HepG2 (cell line): ENCODE results near the gene TXNRD2. TPM values are rescaled to one million over a fixed set of nuclear protein-coding genes. Genes with fewer than 3 reads are reported as not detected.

Experiments used
- CREM ChIP-seq, 2 experiments: sonication (generic) in 1 of 2; formaldehyde crosslinking in 1 of 2; IDR thresholded peaks; 2 replicates each; pipeline versions ENCODE4 v1.4.0 to v1.6.1; 2016 to 2020; ENCODE audit warnings: antibody characterized with exemption in 1 of 2, mild to moderate bottlenecking in 1 of 2, missing genetic modification reagents in 1 of 2
- ERF ChIP-seq: IDR thresholded peaks from 2 replicates; pipeline ENCODE4 v1.6.1; 2018; ENCODE audit warnings: missing biosample characterization, missing genetic modification reagents
- FOSL2 ChIP-seq: sonication (generic); formaldehyde crosslinking; IDR thresholded peaks from 2 replicates; pipeline ENCODE4 v1.4.0; 2020; ENCODE audit warnings: missing genetic modification reagents
- GABPB1 ChIP-seq: IDR thresholded peaks from 2 replicates; pipeline ENCODE4 v1.6.1; 2016; ENCODE audit warnings: mild to moderate bottlenecking, missing genetic modification reagents, moderate library complexity, missing compliant biosample characterization
- GLI4 ChIP-seq: sonication (generic); formaldehyde crosslinking; IDR thresholded peaks from 2 replicates; pipeline ENCODE4 v1.5.1; 2020; ENCODE audit warnings: missing genetic modification reagents, mild to moderate bottlenecking, moderate library complexity, borderline replicate concordance
- GRHL1 ChIP-seq: sonication (generic); formaldehyde crosslinking; conservative IDR thresholded peaks from 2 replicates; pipeline ENCODE4 v1.8.0; 2022; ENCODE audit warnings: missing genetic modification reagents
- HNF4G ChIP-seq, 2 experiments: sonication (generic) in 1 of 2; formaldehyde crosslinking in 1 of 2; IDR thresholded peaks; 2 replicates each; pipeline versions ENCODE4 v1.4.0 to v1.6.1; 2011 to 2020; ENCODE audit warnings: borderline replicate concordance in 2 of 2, low read depth in 2 of 2, mild to moderate bottlenecking in 2 of 2, low read length in 1 of 2, missing genetic modification reagents in 1 of 2, moderate library complexity in 1 of 2
- MXI1 ChIP-seq: IDR thresholded peaks from 3 replicates; pipeline ENCODE4 v1.6.1; 2012; ENCODE audit warnings: low read depth, low read length, inconsistent platforms, borderline replicate concordance
- NR0B2 ChIP-seq: sonication (generic); formaldehyde crosslinking; IDR thresholded peaks from 2 replicates; pipeline ENCODE4 v1.4.0; 2020; ENCODE audit warnings: mild to moderate bottlenecking, missing genetic modification reagents
- PATZ1 ChIP-seq: sonication (generic); formaldehyde crosslinking; IDR thresholded peaks from 2 replicates; pipeline ENCODE4 v1.4.0; 2020; ENCODE audit warnings: missing genetic modification reagents
- PITX1 ChIP-seq: sonication (generic); formaldehyde crosslinking; IDR thresholded peaks from 2 replicates; pipeline ENCODE4 v1.5.1; 2020; ENCODE audit warnings: mild to moderate bottlenecking, missing genetic modification reagents
- PRDM4 ChIP-seq: sonication (generic); formaldehyde crosslinking; IDR thresholded peaks from 2 replicates; pipeline ENCODE4 v1.9.0; 2021; ENCODE audit warnings: missing genetic modification reagents, borderline replicate concordance
- SAFB2 ChIP-seq: sonication (generic); formaldehyde crosslinking; IDR thresholded peaks from 2 replicates; pipeline ENCODE4 v1.5.1; 2020; ENCODE audit warnings: missing genetic modification reagents, low read depth, mild to moderate bottlenecking, borderline replicate concordance
- SP1 ChIP-seq, 2 experiments: fragments of 450-650 bp in 1 of 2; sonication (generic) in 1 of 2; formaldehyde crosslinking in 1 of 2; IDR thresholded peaks; 2 replicates each; pipeline versions ENCODE4 v1.4.0 to v1.6.1; 2016 to 2020; ENCODE audit warnings: missing genetic modification reagents in 1 of 2
- SRSF1 ChIP-seq: fragments of 200-400 bp; formaldehyde crosslinking; optimal IDR thresholded peaks from 2 replicates; pipeline ENCODE3; 2017; ENCODE audit warnings: mild to moderate bottlenecking, low read depth, low read length, moderate library complexity
- STAG1 ChIP-seq: sonication (generic); formaldehyde crosslinking; IDR thresholded peaks from 2 replicates; pipeline ENCODE4 v1.4.0; 2020; ENCODE audit warnings: missing genetic modification reagents
- ZNF331 ChIP-seq: sonication (generic); formaldehyde crosslinking; IDR thresholded peaks from 2 replicates; pipeline ENCODE4 v1.4.0; 2020; ENCODE audit warnings: missing genetic modification reagents
- ZNF552 ChIP-seq: sonication (generic); formaldehyde crosslinking; IDR thresholded peaks from 2 replicates; pipeline ENCODE4 v1.9.0; 2022; ENCODE audit warnings: missing genetic modification reagents, mild to moderate bottlenecking, borderline replicate concordance
- ZNF746 ChIP-seq: sonication (generic); formaldehyde crosslinking; IDR thresholded peaks from 2 replicates; pipeline ENCODE4 v1.8.0; 2022; ENCODE audit warnings: mild to moderate bottlenecking, missing genetic modification reagents
- ZNF781 ChIP-seq: sonication (generic); formaldehyde crosslinking; IDR thresholded peaks from 2 replicates; pipeline ENCODE4 v1.5.1; 2020; ENCODE audit warnings: borderline replicate concordance, mild to moderate bottlenecking, missing genetic modification reagents; ENCODE audit errors: not compliant biosample characterization
- polyA plus RNA-seq, 8 experiments: library from polyadenylated mRNA; depleted of rRNA in 3 of 8; stranded (reverse) in 7 of 8; unstranded in 1 of 8; fragments of >200 nt; fragmentation: Illumina TruSeq in 4 of 8; extraction: Trizol in 4 of 8; gene quantifications; 2 replicates each; pipeline versions ENCODE4 v1.2.1 to v1.2.3, GENCODE V29; 2011 to 2016; ENCODE audit warnings: low read depth in 4 of 8, missing spikeins in 1 of 8, mixed read lengths in 1 of 8; ENCODE audit not compliant: insufficient read depth in 1 of 8
- total RNA-seq, 5 experiments: library from RNA; depleted of rRNA; stranded (reverse); fragments of >200 nt; fragmentation: Illumina TruSeq; extraction: Trizol; gene quantifications; 2 replicates each; pipeline ENCODE4 v1.2.3, GENCODE V29; 2016; ENCODE audit warnings: low read depth in 1 of 5

TXNRD2 gene
- total and polyA plus RNA-seq, 2 of the 13 experiments (the other 11 are each of a cell fraction or from before 2014, with no cell fraction given): 17.5 to 18.6 TPM

- no peak for TF ChIP-seq PRDM4 (CRISPR knock-in tag)
- no peak for TF ChIP-seq SP1 (IDR thresholded peaks at IDR 0.05)
- peak; percentile 33 for TF ChIP-seq SP1 (CRISPR knock-in tag; IDR thresholded peaks at IDR 0.05)
- no peak for TF ChIP-seq MXI1
- peak; percentile 71 for TF ChIP-seq SRSF1
- TF ChIP-seq ZNF746: peak; percentile 87
- no peak for TF ChIP-seq GRHL1 (CRISPR knock-in tag)
- TF ChIP-seq HNF4G (IDR thresholded peaks at IDR 0.05; ENCODE audit: borderline replicate concordance, low read depth, low read length): peak; percentile 87
- peak; percentile 63; the same call in 1 of the 2 replicates for TF ChIP-seq HNF4G (CRISPR knock-in tag; IDR thresholded peaks at IDR 0.05; ENCODE audit: borderline replicate concordance, low read depth)
- TF ChIP-seq PITX1: peak; percentile 57; the same call in 1 of the 2 replicates
- TF ChIP-seq SAFB2 (CRISPR knock-in tag): peak; percentile 38; the same call in 1 of the 2 replicates
- TF ChIP-seq STAG1 (CRISPR knock-in tag): 0 out of 2 replicates have a peak, but pooled peaks have one; percentile 3
- TF ChIP-seq FOSL2 (CRISPR knock-in tag): peak; percentile 34
- TF ChIP-seq NR0B2 (CRISPR knock-in tag): peak; percentile 80; the same call in 1 of the 2 replicates
- TF ChIP-seq ZNF331 (CRISPR knock-in tag): peak; percentile 63; the same call in 1 of the 2 replicates
- peak; percentile 38 for TF ChIP-seq ZNF781 (CRISPR knock-in tag)
- TF ChIP-seq PATZ1 (CRISPR knock-in tag): peak; percentile 92
- peak; percentile 68 for TF ChIP-seq GABPB1 (CRISPR knock-in tag)
- TF ChIP-seq ZNF552 (CRISPR knock-in tag): 0 out of 2 replicates have a peak, but pooled peaks have one; percentile 39
- 0 out of 2 replicates have a peak, but pooled peaks have one; percentile 25 for TF ChIP-seq GLI4
- 0 out of 2 replicates have a peak, but pooled peaks have one; percentile 64 for TF ChIP-seq ERF (CRISPR knock-in tag)
- TF ChIP-seq CREM (IDR thresholded peaks at IDR 0.05): peak; percentile 30; the same call in 1 of the 2 replicates
- TF ChIP-seq CREM (CRISPR knock-in tag; IDR thresholded peaks at IDR 0.05): no peak
These were observed 18.2 kb upstream of the TXNRD2 start (continued) for GRCh38 chr22:19959587-19960490.
